ENCODE results near the gene MLKL. TPM values are rescaled to one million over a fixed set of nuclear protein-coding genes. Genes with fewer than 3 reads are reported as not detected.
A peak's percentile ranks its signal among the peaks of the same experiment; 100 is the strongest.

Gene MLKL
- total and polyA plus RNA-seq, 2 of the 13 experiments (the other 11 are each of a cell fraction or from before 2014, with no cell fraction given), result 6.4 to 10.7 TPM

- TF ChIP-seq, protein P1, sequence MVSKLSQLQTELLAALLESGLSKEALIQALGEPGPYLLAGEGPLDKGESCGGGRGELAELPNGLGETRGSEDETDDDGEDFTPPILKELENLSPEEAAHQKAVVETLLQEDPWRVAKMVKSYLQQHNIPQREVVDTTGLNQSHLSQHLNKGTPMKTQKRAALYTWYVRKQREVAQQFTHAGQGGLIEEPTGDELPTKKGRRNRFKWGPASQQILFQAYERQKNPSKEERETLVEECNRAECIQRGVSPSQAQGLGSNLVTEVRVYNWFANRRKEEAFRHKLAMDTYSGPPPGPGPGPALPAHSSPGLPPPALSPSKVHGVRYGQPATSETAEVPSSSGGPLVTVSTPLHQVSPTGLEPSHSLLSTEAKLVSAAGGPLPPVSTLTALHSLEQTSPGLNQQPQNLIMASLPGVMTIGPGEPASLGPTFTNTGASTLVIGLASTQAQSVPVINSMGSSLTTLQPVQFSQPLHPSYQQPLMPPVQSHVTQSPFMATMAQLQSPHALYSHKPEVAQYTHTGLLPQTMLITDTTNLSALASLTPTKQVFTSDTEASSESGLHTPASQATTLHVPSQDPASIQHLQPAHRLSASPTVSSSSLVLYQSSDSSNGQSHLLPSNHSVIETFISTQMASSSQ (IDR thresholded peaks at IDR 0.05; ENCODE audit: low read depth), result no peak
- TF ChIP-seq, protein P1 (CRISPR knock-in tag; IDR thresholded peaks at IDR 0.05; ENCODE audit: borderline replicate concordance), result no peak
- peak; percentile 77 for TF ChIP-seq HOXA5 (CRISPR knock-in tag; IDR thresholded peaks at IDR 0.05)
- TF ChIP-seq E2F5 (CRISPR knock-in tag; conservative IDR thresholded peaks at IDR 0.05), result no peak
- no peak for TF ChIP-seq HNRNPUL1 (IDR thresholded peaks at IDR 0.05; ENCODE audit: low read depth, low read length)
- TF ChIP-seq ASH2L (IDR thresholded peaks at IDR 0.05; ENCODE audit: insufficient read length, low read depth, low read length), result no peak
- TF ChIP-seq RCOR2 (CRISPR knock-in tag; IDR thresholded peaks at IDR 0.05), result no peak
- TF ChIP-seq TBL1XR1 (IDR thresholded peaks at IDR 0.05; ENCODE audit: borderline replicate concordance, low read length, partially characterized antibody), result peak; percentile 19
- TF ChIP-seq ZNF264 (CRISPR knock-in tag; IDR thresholded peaks at IDR 0.05), result no peak
- no peak for TF ChIP-seq MTF2 (CRISPR knock-in tag; IDR thresholded peaks at IDR 0.05; ENCODE audit: borderline replicate concordance)
- no peak for TF ChIP-seq ZNF562 (CRISPR knock-in tag; IDR thresholded peaks at IDR 0.05; ENCODE audit: borderline replicate concordance)
- TF ChIP-seq, protein P2, sequence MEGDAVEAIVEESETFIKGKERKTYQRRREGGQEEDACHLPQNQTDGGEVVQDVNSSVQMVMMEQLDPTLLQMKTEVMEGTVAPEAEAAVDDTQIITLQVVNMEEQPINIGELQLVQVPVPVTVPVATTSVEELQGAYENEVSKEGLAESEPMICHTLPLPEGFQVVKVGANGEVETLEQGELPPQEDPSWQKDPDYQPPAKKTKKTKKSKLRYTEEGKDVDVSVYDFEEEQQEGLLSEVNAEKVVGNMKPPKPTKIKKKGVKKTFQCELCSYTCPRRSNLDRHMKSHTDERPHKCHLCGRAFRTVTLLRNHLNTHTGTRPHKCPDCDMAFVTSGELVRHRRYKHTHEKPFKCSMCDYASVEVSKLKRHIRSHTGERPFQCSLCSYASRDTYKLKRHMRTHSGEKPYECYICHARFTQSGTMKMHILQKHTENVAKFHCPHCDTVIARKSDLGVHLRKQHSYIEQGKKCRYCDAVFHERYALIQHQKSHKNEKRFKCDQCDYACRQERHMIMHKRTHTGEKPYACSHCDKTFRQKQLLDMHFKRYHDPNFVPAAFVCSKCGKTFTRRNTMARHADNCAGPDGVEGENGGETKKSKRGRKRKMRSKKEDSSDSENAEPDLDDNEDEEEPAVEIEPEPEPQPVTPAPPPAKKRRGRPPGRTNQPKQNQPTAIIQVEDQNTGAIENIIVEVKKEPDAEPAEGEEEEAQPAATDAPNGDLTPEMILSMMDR (CRISPR knock-in tag; IDR thresholded peaks at IDR 0.05), result peak; percentile 96
- TF ChIP-seq ZNF224 (CRISPR knock-in tag; IDR thresholded peaks at IDR 0.05), result no peak
- TF ChIP-seq TMF1 (CRISPR knock-in tag; IDR thresholded peaks at IDR 0.05; ENCODE audit: low read depth), result no peak
- TF ChIP-seq ZBTB26 (CRISPR knock-in tag; IDR thresholded peaks at IDR 0.05; ENCODE audit: borderline replicate concordance), result no peak
- 0 out of 2 replicates have a peak, but pooled peaks have one; percentile 15 for TF ChIP-seq ZNF331 (CRISPR knock-in tag; IDR thresholded peaks at IDR 0.05)
- TF ChIP-seq XRCC5 (optimal IDR thresholded peaks at IDR 0.05; ENCODE audit: low read length), result peak; percentile 86
- 0 out of 2 replicates have a peak, but pooled peaks have one; percentile 38 for TF ChIP-seq ZNF136 (CRISPR knock-in tag; IDR thresholded peaks at IDR 0.05; ENCODE audit: low read depth)
- TF ChIP-seq FOXJ3 (CRISPR knock-in tag; IDR thresholded peaks at IDR 0.05; ENCODE audit: borderline replicate concordance), result no peak
- TF ChIP-seq, protein P3, sequence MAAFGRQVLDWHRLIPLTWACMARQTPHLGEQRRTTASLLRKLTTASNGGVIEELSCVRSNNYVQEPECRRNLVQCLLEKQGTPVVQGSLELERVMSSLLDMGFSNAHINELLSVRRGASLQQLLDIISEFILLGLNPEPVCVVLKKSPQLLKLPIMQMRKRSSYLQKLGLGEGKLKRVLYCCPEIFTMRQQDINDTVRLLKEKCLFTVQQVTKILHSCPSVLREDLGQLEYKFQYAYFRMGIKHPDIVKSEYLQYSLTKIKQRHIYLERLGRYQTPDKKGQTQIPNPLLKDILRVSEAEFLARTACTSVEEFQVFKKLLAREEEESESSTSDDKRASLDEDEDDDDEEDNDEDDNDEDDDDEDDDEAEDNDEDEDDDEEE (CRISPR knock-in tag; IDR thresholded peaks at IDR 0.05), result no peak
- TF ChIP-seq MATR3 (CRISPR knock-in tag; IDR thresholded peaks at IDR 0.05), result no peak
- no peak for TF ChIP-seq DRAP1 (CRISPR knock-in tag; IDR thresholded peaks at IDR 0.05)
These were observed 8.8 kb upstream of the MLKL start (continued) for GRCh38 chr16:74709441-74709877.

All from HepG2 (cell line).